Measurements from ENCODE around the gene IGDCC3.
"Not testable (repeated sequence)": the region's sequence is repeated elsewhere in the genome, so short reads cannot be mapped to it uniquely, and the experiment has no call there.

The IGDCC3 gene

DNA sequence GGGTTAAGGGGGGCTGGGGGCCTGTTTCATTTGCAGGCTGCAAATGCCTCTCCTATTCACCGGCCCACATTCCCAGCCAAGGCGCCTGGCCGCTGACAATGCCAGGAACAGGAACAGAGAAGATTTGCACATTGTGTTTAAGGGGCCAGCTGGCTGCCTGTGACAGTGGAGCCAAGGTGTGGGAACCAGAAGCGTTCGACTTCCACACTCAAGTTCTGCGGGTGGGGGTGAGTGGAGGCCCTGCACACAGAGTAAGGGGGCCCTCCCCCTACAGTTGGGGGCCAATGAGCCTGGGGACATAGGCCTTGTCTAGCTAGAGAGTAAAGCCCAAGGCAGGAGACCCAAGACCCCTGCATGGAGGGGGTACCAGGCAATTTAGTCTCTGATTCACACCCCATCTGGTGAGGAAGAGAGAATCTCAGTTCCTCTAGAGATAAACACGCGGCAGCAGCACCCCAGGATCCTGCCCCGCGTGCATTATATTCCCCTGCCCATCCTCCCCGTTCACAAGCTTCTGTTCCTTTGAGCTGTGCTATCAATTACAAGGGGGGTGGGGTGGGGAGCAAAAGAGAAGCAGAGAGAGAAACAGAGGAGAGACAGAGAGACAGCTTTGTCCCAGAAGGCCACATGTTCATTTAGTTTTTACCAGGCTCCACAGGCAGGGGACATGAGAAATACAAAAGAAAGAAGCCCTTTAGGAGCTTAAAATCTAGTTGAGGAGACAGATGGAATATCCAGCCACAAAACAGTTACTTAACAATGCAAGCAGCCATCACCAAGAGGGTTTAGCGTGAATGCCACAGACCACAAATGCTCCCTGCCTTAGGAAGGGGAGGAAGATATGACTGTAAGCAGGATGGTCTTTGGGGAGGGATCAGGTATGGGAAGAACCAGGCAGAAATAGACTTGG is 9.2 kb downstream of the IGDCC3 start:
- no peak for DNase-seq

- no peak for DNase-seq
These were observed 11.5 kb downstream of the IGDCC3 start for GRCh38 chr15:65366122-65366892.

GRCh38 chr15:65365229-65365628 is 12.6 kb downstream of the IGDCC3 start:
- DNase-seq, result no peak

- no peak for DNase-seq
These were observed 14.0 kb downstream of the IGDCC3 start for GRCh38 chr15:65363766-65364165.

- no peak for DNase-seq
These were observed 14.5 kb downstream of the IGDCC3 start for GRCh38 chr15:65363306-65363705.

- no peak for DNase-seq
These were observed 15.3 kb downstream of the IGDCC3 start for GRCh38 chr15:65362491-65362890.

DNA sequence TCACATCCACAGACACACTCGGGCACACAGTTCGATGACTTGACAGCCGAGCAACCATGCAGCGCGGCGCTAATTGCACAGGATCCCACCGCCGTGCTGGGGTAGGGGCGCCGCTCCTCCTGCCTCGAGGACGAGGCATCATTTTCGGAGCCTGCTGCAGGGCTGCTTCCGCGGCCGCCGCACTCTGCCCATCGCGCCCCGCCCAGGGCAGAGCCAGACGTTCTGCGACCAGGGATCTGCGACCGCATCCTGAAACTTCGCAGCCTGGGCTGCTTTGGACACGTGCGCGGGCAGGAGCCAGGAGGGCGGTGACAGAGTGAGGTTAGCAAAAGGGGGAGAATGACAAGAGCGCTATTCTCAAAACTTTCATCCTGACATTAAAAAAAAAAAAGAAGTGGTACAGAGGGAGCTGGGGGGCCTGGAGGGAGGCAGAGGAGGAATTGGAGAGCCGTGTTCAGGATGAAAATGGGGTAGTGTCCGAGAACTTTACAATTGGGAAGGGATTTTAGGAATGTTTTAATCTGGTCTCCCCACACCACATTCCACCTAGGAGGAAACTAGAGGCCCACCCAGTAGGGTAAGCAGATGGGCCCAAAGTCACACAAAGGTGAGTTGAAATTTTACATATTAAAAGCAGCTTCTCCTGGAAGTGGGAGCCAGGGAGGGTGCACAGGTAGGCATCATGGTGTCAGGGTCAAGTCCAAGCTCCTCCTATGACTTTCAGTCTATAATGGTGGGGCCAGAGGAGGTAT is 15.9 kb downstream of the IGDCC3 start:
- no peak for DNase-seq

DNA sequence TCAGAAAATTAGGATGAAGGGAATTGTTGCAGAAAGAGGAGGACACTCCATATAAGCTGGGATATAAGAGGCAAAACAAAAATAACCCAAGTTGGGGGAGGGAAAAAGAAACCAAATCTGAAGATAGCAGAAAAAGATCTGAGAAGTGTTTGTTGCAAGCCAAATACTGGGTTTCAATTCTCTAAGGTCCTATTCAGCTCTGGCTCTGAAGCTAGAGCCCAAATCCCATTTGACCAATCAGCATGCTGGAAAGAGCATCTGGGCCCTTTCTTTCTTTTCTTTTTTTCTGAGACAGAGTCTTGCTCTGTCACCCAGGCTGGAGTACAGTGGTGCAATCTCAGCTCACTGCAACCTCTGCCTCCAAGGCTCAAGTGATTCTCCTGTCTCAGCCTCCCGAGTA is 17.3 kb downstream of the IGDCC3 start:
- DNase-seq, result no peak

DNA sequence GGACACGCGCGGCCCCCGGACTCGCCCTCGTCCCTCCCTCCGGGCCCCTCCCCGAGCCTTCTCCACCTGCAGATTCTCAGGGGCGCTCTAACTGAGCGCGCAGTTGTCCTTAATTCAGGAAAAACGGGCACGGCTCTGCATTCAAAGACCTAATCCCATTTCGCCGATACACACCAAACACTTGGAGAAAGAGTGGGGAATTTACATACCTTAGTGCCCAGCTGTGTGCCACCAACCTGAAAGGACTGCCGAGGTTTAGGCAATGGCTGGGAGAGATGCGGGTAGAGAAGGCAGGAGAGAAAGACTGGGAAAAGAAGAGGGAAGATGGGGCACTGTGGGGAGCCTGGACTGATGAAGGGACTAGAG is 21.8 kb downstream of the IGDCC3 start:
- no peak for DNase-seq

- no peak for DNase-seq
These were observed 22.4 kb downstream of the IGDCC3 start for GRCh38 chr15:65355173-65355987.

DNA sequence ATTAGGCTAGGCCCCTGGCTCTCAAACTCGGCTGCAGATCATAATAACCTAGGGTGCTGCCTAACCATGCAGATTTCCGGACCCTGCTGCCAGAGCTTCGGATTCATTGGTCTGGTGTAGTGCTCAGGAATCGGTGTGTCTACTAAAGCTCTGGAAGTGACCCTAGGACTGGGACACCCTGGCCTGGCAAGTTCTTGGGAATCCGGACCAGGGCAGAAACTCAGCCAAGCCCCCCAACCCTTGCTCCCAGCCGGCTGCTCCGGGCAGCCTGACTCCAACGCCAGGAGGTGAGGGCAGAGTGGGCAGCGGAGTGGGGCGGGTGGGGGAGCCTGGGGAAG is 23.0 kb downstream of the IGDCC3 start:
- DNase-seq, result no peak

DNA sequence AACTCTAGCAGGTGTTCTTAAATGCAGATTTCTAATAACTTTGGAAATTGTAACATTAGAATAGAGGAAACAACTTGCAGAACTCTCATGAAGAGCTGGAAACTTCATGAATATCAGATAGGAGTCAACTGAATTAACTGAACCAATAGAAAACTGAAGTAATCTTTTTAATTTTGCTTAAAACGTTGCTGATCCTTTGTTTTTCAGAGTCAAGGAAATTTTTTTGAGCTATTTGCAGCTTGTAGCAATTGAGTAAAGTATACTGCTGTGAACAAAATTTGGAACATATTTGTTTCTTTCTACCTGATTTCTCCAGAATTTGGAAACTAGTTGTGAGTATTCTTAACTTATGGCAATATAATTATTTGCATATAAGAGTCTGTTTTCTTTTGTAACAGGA is 25.8 kb downstream of the IGDCC3 start:
- DNase-seq, result not testable (repeated sequence)

- no peak for DNase-seq
These were observed 28.5 kb downstream of the IGDCC3 start for GRCh38 chr15:65349338-65349737.

DNA sequence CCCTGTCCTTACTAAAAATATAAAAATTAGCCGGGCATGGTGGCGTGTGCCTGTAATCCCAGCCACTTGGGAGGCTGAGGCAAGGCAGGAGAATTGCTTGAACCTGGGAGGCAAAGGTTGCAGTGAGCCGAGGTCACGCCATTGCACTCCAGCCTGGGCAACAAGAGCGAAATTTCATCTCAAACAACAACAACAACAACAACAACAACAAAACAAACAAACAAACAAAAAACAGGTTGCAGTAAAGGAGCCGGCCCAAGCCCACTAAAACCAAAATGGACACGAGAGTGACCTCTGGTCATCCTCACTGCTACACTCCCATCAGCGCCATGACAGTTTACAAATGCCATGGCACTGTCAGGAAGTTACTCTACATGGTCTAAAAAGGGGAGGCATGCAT is 30.0 kb downstream of the IGDCC3 start:
- not testable (repeated sequence) for DNase-seq

GRCh38 chr15:65346856-65347598 is 30.8 kb downstream of the IGDCC3 start:
- DNase-seq, result no peak

- no peak for DNase-seq
These were observed 32.9 kb downstream of the IGDCC3 start for GRCh38 chr15:65344914-65345275.

DNA sequence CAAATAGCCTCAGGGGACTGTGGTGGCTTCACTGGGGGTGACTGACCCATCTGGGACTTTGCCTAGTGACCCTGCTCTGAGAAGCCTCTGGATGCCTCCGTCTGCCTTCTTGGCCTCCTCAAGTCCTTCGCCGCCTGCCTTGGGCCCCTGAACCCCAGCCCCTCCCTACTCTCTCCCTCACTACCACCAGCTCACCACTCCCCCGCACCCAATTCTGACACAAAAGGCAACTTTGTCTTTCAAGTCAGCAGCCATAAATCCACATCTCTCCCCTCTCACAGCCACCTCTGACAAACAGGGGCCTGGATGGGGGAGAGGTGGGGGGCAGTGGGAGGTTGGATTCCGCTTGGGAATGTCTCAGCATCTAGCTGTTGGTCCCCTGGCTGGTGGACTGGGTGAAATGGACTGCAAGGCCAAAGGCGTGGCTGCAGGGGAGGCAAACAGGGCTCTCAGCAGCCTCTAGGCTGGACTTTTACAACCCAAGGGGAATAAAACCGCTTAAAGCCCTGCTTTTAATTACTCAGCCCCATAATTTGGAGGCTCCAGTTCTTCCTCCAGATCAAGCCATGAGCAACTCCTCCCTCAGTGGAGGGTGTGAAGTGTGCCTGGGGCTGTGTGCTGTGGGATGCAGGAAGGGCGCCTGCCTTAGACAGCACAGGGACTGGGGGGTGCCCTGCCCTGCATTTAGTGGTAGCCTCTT is 33.4 kb downstream of the IGDCC3 start:
- DNase-seq, result no peak

- DNase-seq, result no peak
These were observed 34.3 kb downstream of the IGDCC3 start for GRCh38 chr15:65343374-65343981.

DNA sequence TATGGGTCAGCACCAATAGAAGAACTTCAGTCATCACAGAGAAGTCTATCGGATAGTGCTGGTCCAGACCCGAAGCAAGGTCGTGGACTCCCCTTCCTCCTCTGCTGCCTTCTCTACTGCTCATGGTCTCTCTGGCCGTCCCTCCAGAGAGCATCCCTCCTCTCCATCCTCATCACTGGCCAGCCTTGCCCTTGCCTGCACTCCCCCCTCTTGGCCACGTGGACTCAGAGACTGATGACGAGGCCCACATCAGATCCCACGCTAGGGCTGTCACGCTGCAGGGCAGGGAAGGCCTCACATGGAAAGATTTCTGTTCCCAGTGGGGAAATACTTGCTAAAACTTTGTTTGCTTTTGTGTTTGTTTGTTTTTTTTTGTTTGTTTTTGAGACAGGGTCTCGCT is 35.3 kb downstream of the IGDCC3 start:
- no peak for DNase-seq

DNA sequence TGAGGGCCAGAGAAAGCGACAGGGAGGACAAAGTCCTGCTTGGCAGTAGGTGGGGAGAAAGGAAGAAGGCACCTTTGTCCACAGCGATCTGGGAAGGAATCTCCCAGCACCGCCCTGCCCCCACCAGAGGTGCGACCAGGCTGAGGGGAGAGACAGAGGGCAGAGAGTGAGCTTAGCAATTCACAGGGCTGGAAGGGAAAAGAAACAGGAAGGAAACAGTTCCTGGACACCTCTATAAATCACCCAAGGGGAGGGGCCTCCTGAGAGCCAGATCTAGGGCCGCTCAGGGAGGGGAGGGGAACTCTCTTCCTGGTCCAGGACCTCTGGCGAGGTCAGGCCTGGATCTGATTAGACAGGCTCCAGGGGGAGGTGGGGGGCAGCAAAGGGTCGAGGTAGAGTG is 37.9 kb downstream of the IGDCC3 start:
- DNase-seq, result no peak

- no peak for DNase-seq
These were observed 38.4 kb downstream of the IGDCC3 start for GRCh38 chr15:65339416-65339815.

Data from CD4-positive, alpha-beta T cell treated with Interleukin-1 beta for 1 hour (primary cell).